Activated CD8-positive, alpha-beta memory T cell treated with anti-CD3 and anti-CD28 coated beads for 1 hour (primary cell): ENCODE results near the gene ASB5.
"Not testable (repeated sequence)": the region's sequence is repeated elsewhere in the genome, so short reads cannot be mapped to it uniquely, and the experiment has no call there.

Experiments used
- DNase-seq, 2 donors: peaks; one replicate each; pipeline ENCODE4 v3.0.0-alpha.2; 2020; ENCODE audit warnings: low read depth in 1 of 2; ENCODE audit errors: extremely low read depth in 1 of 2

Gene ASB5, protein sequence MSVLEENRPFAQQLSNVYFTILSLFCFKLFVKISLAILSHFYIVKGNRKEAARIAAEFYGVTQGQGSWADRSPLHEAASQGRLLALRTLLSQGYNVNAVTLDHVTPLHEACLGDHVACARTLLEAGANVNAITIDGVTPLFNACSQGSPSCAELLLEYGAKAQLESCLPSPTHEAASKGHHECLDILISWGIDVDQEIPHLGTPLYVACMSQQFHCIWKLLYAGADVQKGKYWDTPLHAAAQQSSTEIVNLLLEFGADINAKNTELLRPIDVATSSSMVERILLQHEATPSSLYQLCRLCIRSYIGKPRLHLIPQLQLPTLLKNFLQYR

DNA sequence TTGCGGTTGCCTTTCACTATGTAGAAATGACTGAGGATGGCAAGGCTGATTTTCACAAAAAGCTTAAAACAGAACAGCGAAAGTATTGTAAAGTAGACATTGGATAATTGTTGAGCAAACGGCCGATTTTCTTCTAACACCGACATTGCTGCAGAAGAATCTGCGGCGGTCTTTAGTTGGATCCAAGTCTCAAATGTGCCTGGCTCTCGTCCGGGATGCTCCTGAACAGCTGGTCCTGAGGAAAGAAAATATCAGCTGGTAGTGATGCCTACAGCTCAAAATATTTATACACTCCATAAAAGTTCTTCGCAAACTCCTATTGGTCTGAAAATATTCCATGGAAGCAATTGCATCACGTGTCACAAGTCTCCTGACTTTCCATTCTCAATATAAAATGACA lies at the start of gene ASB5:
Gene ASB5 (minus strand): TSS at position 260 of the 400 bp plus-strand sequence. CDS start 114 bp downstream, at position 146.
- DNase-seq, result no peak

DNA sequence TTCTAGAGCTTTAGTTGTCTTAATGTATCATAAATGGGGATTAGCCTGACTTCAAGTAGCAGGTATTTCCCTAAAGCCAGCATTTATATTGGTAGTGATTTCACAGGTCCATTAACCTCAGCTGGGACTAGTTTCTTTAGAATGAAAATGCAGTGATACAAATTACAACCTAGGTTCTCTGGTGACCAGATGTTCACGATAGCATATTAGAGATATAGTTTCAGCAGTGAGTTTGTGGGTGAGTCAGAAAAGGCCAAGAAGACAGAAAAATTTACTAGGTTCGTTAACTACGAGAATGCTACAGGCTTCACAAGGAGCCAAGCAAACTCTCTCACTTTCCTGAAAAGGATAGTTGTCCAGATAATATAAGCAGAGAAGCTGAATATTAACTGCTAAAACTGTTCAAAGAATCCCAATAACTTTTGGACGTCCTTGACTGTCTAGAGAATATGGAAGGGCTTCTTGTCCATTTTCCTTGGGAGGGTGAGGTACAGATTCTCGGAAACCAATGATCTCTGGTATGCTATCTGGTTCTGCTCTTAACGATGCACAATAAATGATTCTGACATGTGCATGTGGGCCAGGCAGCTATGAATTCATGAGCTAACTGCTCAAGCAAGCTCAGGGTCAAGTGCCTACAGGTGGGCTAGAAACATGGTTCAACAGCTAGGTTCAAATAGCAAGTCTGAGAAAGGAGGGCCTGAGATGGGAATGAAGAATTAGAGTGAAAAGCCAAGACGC lies 44.7 kb upstream of the ASB5 start:
- no peak for DNase-seq

DNA sequence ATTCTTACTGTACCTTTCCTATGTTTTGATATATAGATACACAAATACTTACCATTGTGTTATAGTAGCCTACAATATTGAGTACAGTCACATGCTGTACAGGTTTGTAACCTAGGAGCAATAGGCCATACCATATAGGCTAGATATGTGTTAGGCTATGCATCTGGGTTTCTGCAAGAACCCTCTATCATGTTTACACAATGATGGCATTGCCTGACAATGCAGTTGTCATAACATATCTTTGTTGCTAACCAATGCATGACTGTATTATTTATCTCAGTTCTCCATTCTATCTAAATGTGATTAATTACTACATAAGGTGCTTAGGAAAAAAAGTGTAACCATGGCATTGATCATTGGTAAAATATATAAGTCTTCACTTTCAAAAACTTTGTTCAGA lies 40.8 kb upstream of the ASB5 start:
- no peak for DNase-seq

DNA sequence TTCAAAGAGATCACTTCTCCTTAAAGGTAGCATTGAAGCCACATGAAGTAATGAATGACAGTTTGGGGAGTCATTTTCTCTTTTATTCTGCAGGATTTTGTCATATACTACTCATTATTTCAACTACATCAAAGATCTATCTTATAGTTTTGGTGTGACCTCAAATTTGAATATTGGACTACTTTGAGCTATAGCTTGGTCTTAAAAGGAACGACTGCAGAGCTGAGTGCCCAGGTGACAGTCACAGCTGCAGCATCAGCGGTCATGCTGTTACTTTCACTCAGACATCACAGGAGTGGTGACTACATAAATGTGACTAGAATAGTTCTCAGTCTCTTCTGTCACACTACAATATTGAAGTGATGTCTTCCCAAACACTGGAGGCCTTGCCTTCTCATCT lies 40.0 kb upstream of the ASB5 start:
- no peak for DNase-seq

DNA sequence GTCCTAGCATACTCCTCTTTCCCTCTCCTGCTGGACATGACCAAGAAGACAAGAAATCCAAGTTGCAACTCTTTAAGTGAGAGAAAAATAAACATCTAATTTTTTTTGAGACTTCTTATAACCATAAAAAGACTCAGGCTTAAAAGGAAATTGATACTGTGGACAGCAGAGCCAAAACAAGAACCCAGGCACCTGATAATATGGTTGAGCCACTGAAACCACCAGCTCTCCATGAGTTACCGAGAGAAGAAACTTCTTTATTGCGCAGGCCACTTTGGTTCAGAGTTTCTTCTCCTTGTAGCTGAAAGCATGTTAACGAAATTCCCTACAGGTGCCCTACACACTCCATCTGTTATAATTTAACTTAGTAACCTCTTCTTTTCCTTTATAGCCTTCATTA lies 39.4 kb upstream of the ASB5 start:
- DNase-seq, result no peak

DNA sequence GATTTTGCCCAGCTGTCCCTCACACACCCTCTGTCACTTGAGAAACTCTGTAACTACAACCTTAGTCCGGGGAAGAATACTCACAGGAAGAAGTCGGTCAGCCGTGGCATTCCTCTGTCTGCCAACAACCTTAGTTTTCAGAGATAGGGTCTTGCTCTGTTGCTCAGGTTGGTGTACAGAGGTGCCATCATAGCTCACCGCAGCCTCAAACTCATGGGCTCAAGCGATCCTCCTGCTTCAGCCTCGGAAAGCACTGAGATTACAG lies 38.6 kb upstream of the ASB5 start:
- no peak for DNase-seq

DNA sequence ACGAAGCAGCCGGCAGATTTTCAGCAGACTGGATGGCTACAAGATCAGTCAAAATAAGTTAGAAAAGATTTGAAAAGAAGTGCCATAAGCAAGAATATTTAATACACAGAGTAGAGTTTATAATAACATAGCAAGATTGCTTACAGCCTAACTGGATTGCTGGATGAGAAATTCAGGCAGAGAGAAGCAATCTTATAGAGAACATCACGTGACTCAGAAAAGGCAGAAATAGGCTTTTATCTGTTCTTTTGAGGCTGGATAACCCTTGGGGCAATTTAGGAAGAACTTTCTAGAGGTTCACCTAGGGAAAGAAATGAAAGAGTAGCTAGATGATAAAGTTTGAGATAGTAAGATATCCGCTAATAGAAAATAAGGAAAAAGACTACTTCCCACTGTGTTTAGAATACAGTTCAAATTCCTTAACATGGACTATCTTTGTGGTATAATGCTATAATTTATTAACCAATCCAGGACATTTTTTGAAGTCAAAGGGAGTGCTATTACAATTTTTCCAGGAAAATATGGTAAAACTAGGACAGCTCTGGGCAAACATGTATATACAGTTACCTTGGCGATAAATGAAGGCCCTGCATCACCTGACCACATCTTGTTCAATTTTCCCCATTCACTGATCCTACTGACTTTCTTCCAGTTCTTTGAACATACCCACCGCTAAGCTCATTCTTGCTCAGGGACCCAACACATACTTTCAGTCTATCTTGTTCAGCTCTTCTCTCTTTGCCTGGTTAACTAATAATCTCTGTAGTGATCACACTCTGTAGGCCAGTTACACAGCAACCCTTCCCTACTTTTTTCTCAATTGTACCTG lies 38.0 kb upstream of the ASB5 start:
- DNase-seq, result no peak

DNA sequence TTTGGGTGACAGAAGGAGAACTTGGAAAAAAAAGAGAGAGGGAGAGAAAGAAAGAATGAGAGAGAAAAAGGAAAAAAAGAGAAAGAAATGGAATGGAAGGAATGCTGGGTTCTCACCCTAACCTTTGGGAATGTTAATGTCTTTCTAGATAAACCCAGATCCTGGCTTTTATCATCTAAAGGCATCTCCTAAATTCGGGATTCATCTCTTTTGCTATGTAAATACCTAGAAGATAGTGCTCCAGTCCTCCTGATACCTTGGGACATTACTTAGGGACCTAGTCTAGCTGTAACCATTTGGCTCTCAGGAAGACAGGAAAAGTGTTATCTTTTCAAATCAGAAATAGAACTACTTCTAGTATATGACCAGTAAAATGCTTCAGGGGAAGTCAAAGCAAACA lies 34.9 kb upstream of the ASB5 start:
- DNase-seq, result no peak

DNA sequence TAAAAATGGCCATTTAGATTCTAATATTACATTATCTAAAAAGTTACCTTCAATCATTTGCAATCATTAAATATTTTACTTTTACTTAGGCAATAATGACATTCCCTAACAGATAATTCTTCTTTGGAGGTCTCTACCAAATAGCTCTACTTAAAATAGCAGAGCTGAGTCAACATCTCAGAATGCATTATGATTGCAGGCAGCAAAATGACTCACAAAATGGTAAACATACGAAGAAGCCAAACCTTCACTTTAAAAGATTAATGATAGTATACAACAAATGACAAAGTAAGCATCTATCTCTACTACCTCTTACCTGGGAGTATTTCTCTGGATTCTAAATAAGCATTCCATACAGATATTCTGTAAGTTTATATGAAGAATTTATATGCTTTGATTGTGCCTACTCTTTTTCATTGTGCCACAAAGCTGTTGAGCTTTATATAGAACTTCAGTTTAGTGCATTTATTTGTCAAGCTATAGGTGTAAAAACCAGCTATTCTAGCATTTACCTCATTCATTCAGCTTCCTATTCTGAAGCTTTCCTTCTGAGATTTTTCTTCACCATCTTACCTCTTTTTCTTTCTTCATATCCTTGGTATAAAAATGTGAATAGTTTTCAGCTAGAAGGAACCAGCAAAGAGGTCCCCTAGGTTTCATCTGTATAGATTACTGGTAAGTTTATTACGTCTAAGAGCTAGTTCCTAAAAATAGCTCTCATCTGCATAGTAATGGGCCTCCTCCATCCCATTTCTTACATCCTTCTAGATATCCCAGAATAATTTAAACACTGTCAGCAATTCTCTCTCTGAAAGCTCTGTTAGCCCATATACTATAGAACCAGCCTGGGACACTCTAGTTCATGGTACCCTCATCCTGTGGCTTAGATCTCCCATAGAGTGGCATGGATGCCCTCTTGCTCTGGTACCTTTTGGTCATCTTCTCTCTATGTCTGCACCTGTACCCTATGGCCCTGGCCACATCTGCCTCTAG lies 33.6 kb upstream of the ASB5 start:
- DNase-seq, result no peak

DNA sequence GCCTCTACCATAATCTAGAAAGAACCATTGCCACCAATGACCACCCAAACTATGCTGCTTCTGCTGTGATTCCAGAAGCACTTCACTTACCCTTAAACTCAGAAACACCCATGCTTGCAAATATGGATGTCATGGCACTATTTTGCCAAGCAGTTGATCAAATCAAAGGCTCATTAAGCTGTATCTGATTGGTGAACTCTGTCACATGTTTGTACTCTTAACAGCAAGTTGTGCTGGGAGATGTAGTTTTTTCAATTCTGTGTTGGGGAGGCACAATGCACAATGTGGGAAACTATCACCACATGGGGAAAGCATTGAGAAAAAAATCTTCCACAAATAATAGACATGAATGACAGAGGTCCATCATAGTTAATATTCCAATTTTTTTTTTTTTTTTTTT lies 31.5 kb upstream of the ASB5 start:
- no peak for DNase-seq

DNA sequence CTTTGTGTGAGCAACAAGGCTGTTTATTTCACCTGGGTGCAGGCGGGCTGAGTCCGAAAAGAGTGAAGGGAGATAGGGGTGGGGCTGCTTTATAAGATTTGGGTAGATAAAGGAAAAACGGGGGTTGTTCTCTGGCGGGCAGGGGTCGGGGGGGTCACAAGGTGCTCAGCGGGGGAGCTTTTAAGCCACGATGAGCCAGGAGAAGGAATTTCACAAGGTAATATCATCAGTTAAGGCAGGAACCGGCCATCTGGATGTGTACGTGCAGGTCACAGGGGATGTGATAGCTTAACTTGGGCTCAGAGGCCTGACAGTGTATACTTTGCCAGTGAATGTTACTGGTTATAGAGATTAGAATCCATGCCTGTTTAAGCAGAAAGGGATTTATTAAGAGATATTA lies 31.0 kb upstream of the ASB5 start:
- DNase-seq, result no peak

DNA sequence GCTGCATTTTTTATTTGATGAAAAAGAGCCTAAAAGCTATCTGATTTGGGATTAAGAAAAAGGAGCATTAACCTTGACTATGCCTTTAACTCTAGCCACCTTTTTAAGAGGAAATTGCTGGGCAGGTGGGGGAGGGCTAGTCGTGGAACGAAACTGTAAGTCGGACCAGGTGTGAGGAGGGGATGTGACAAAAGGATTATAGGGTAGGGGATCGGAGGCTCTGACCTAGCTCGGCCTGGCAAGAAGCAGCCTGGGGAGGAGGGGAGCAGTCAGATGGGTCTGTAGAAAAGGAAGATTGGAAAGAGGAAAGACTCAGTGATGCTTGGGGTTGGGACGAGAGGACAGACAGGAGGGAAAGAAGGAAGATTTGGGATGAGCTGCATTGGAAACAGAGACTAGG lies 29.6 kb upstream of the ASB5 start:
- DNase-seq, result no peak

DNA sequence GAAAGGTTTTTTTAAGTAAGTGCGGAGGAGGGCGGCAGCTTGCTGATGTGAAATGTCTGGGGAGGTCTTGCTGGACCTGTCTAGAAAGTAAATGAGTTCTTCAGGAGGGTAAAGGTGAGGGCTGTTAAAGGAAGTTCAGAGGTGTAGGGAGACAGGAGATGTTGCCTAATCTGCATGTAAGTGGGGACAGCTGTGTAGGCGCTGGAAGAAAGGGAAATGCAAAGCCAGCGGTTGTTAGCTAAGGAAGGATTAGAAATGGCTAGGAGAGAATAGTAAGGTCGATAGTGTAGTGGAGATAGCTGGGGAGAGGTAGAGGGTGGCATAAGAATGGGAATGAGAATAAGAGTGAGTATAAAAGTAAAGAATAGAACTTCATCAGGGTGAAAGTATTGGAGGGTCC lies 26.9 kb upstream of the ASB5 start:
- not testable (repeated sequence) for DNase-seq

DNA sequence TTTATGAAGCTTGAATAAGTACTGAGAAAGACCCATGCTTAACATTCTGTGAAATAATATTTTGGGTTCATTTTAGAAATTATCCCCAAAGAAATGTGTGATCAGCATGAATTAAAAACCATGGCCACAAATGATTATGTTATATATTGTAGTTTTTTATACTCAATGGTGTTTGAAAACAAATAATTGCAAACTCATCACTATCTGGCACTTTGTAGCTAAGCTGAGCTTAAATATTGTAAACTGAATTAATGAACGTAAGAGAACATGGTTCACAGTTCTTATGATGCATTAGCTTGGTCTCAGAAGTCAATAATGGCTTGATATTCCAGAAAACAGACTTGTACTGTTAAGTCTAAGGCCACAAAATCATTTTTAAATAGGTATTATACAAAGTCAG lies 24.6 kb upstream of the ASB5 start:
- no peak for DNase-seq

DNA sequence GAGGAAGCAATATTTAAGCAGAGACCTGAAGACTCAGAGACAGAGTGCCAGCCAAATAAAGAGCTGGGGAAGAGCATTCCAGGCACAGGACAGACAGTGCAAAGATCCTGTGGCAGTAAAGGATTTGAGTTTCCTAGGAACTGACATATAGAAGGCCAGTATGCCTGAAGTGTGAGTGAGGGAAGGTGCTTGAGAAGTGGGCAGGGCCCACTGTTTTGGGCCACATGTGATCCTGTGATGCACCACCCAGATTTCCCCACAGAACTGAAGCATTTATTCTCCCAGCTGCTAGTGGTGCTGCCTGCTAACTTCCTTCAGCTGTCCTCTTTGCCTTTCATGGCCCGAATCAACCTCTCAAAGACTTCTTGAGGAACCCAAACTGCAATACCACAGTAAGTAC lies 23.9 kb upstream of the ASB5 start:
- no peak for DNase-seq

DNA sequence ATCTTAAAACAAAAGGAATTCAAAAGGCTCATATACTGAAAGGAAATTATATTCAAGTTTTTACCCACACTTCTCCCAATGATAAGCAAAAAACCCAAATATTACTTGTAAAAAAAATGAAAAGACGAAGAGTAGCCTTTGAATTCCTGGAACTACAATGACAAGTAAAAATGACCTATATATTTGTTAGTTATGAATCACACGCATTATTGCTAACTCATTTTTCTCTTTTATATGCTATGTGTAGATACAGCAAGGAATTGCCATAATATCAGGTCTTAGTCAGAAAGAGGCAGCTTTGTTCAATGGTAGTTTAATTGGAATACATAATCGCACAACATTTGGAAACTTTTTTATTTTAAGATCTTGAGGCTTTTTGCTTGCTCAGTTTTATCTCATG lies 22.7 kb upstream of the ASB5 start:
- no peak for DNase-seq

DNA sequence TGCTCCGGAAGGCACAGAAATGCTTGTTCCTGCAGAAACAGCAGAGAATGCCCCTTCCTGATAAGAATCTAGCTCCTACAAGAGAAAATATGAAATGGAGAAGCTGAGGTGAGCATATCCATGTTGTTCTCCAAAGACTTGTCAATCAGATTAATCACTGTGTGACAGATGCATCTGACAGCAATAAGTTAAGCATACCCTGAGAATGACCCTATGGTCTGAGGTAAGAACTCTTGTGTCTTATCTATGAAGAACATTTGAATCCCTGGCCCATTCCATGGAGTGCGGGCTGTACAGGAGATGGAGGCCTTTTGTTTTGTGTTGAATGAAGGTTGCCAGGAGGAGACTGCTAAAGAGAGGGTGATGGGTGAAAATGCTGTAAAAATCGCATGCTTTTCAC lies 21.5 kb upstream of the ASB5 start:
- DNase-seq, result no peak

DNA sequence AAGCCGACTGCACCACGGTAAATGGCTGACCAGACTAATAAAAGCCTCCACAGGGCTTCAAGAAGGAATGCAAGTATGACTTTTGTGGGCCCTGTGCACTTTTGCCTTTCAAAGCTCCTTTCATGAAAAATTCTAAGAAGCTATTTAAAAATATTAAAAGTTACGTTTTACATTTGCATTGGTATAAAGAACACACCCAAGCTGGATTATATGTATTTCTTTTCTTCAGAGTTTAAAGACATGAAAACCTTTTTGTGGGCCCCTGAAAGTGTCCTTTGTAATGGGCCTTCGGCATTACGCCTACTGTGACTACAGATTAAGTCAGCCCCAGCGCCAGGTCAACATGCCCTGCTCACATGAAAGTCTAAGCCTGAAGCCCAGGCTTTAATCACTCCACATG lies 20.5 kb upstream of the ASB5 start:
- no peak for DNase-seq

DNA sequence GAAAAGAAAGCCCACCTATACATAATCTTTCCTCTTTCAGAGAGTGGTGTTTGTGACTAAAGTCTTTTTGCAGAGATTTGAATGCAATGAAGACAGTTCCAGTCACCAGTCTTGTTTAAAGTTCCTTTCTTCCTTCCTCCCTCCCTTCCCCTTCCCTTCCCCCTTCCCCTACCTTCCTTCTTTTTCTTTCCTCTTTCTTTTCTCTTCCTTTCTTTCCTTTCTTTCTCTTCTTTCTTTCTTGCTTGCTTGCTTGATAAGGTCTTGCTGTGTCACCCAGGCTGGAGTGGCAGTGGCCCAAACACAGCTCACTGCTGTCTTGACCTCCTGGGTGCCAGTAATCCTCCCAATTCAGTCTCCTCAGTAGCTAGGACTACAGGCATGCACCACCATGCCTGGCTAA lies 19.0 kb upstream of the ASB5 start:
- DNase-seq, result no peak

DNA sequence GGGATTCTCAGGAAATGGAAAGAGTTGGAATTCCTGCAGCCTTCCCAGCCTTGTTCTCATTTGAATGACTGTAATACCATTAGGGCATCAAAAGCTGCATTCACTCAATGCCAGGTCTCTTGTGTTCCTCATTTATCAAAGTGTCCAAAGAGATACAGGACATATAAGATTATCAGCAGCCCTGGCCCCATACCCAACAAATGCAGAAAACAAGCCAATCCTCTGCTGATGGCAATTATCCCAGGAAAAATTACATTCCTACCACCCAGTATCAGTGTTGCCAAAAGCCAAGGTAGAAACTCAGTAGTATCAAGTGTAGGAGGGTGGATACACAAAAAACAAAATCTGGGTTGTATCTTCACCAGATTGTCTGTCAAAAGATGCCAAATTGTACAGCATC lies 18.5 kb upstream of the ASB5 start:
- DNase-seq, result no peak

DNA sequence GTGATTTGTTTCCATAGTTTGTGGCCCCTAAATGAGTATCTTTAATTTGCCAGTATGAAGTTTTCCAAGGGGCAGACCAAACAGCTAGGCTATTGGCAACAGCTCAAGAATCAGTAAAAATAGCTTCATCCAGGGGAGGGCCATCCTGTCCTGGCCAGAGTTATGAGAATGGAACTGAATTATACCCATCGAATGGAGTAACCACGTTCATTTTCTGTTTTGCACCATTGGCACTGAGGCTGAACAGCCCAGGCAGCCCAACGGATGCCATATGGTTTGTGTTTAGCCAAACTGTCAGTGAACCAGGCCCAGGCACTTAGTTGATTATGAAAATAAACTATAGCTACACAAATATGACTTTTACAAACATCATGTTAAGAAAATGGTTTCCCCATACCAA lies 17.7 kb upstream of the ASB5 start:
- no peak for DNase-seq
